Caco-2 (cell line): ENCODE measurements around the gene KRTAP5-6. TPM values are rescaled to one million over a fixed set of nuclear protein-coding genes. Genes with fewer than 3 reads are reported as not detected.
A peak's percentile ranks its signal among the peaks of the same experiment; 100 is the strongest.
"Not testable (repeated sequence)": the region's sequence is repeated elsewhere in the genome, so short reads cannot be mapped to it uniquely, and the experiment has no call there.

Experiments
- BruUV-seq: library from RNA; stranded (reverse); fragments of 400-500 nt; replicated peaks from 2 replicates; lab custom pipeline; 2021; lab: Mats Ljungman, UMichigan
- CTCF ChIA-PET: fragments of 300-600 bp; sonication (Branson Sonifier 250); formaldehyde crosslinking; loops from one replicate; lab custom pipeline; 2022; ENCODE audit warnings: antibody characterized with exemption; lab: Charles Lee
- POLR2A ChIA-PET: fragments of 300-600 bp; sonication (Branson Sonifier 250); formaldehyde crosslinking; loops from one replicate; lab custom pipeline; 2022; ENCODE audit warnings: antibody characterized with exemption; lab: Charles Lee
- DNase-seq, 2 experiments: peaks; one replicate each; pipeline versions ENCODE4 v3.0.0 to v3.0.0-alpha.2; 2020 to 2022
- H3K27me3 ChIP-seq: replicated peaks from 2 replicates; pipeline ENCODE4 v1.6.0; 2011; ENCODE audit warnings: low read length; ENCODE audit not compliant: control insufficient read depth, insufficient read depth
- H3K36me3 ChIP-seq: 2 replicates; pipeline ENCODE4 v1.5.1; 2011; ENCODE audit warnings: low read length; ENCODE audit not compliant: control insufficient read depth, insufficient read depth
- H3K4me1 ChIP-seq: fragments of 250-450 bp; sonication (Bioruptor Pico); 2 replicates; pipeline ENCODE4 v1.5.1; 2020; ENCODE audit warnings: mild to moderate bottlenecking
- H3K4me3 ChIP-seq: 2 replicates; pipeline ENCODE4 v1.5.1; 2011; ENCODE audit warnings: low read depth, mild to moderate bottlenecking, control low read depth, low read length
- H3K9me3 ChIP-seq: fragments of 250-450 bp; sonication (Bioruptor Pico); 2 replicates; pipeline ENCODE4 v1.5.1; 2020; ENCODE audit warnings: mild to moderate bottlenecking, moderate library complexity
- H3K27ac Mint-ChIP-seq: one replicate; pipeline ENCODE4 v1.8.0; 2022; ENCODE audit warnings: mixed read lengths; ENCODE audit not compliant: unreplicated experiment
- H3K27me3 Mint-ChIP-seq: one replicate; pipeline ENCODE4 v1.8.0; 2022; ENCODE audit warnings: mixed read lengths; ENCODE audit not compliant: insufficient read depth, unreplicated experiment
- H3K36me3 Mint-ChIP-seq: one replicate; pipeline ENCODE4 v1.8.0; 2022; ENCODE audit warnings: mild to moderate bottlenecking, mixed read lengths; ENCODE audit not compliant: insufficient read depth, unreplicated experiment
- H3K4me1 Mint-ChIP-seq: one replicate; pipeline ENCODE4 v1.8.0; 2022; ENCODE audit warnings: low read depth, mixed read lengths; ENCODE audit not compliant: unreplicated experiment
- H3K4me3 Mint-ChIP-seq: one replicate; pipeline ENCODE4 v1.8.0; 2022; ENCODE audit warnings: mild to moderate bottlenecking, moderate library complexity, mixed read lengths; ENCODE audit not compliant: unreplicated experiment
- H3K9me3 Mint-ChIP-seq: one replicate; pipeline ENCODE4 v1.8.0; 2022; ENCODE audit warnings: mixed read lengths; ENCODE audit not compliant: unreplicated experiment
- CTCF ChIP-seq, 2 experiments: fragments of 200-600 bp in 1 of 2; IDR thresholded peaks; 1 replicate in 1 of 2; 2 replicates in 1 of 2; pipeline versions ENCODE4 v1.5.1 to v1.8.0; 2011 to 2022; ENCODE audit warnings: antibody characterized with exemption in 1 of 2, control low read depth in 1 of 2, inconsistent platforms in 1 of 2, low read depth in 1 of 2, low read length in 1 of 2, mild to moderate bottlenecking in 1 of 2, moderate library complexity in 1 of 2; ENCODE audit not compliant: insufficient read depth in 1 of 2, severe bottlenecking in 1 of 2, unreplicated experiment in 1 of 2
- intact Hi-C: fragments of 100-400 bp; cut with micrococcal nuclease; formaldehyde crosslinking; loops from one replicate; pipeline ENCODE4 v1.10.0; 2022; ENCODE audit not compliant: unreplicated experiment
- total RNA-seq: library from RNA; stranded (reverse); gene quantifications from 2 replicates; pipeline ENCODE4 v1.2.3, GENCODE V29; 2022

KRTAP5-6 gene
- total RNA-seq, 1 experiment from 2014 or later, result not detected

GRCh38 chr11:1662699-1663283 is 34.2 kb upstream of the KRTAP5-6 start:
- H3K27ac Mint-ChIP-seq, POLR2A ChIA-PET, H3K36me3 Mint-ChIP-seq, intact Hi-C loops, H3K36me3 ChIP-seq, BruUV-seq, H3K9me3 Mint-ChIP-seq, H3K4me3 Mint-ChIP-seq, CTCF ChIA-PET, H3K4me3 ChIP-seq, H3K9me3 ChIP-seq, H3K27me3 ChIP-seq, H3K27me3 Mint-ChIP-seq: not testable (repeated sequence)
- peaks cover 31% of the 10 kb centered on the region for H3K4me1 Mint-ChIP-seq
- H3K4me1 ChIP-seq, result peaks cover 11% of the 10 kb centered on the region; the same call in 1 of the 2 replicates
- peak in 1 of 2 experiments; percentile 5 for DNase-seq

- Mint-ChIP-seq H3K27ac (no peak overlapping the region), H3K4me1 (peaks cover 16% of the 10 kb centered on the region), H3K27me3 (no peaks in the 10 kb centered on the region), H3K4me3 (no peak overlapping the region), H3K9me3 (no peaks in the 10 kb centered on the region), H3K36me3 (no peaks in the 10 kb centered on the region)
- POLR2A ChIA-PET, result no interaction called here
- no TSS peak for BruUV-seq
- Histone ChIP-seq H3K9me3 (no peaks in the 10 kb centered on the region), H3K4me1 (peaks cover 3% of the 10 kb centered on the region; the same call in 1 of the 2 replicates), H3K4me3 (no peak overlapping the region), H3K27me3 (no peaks in the 10 kb centered on the region), H3K36me3 (no peaks in the 10 kb centered on the region)
- intact Hi-C loops, result no loop called here
- CTCF ChIA-PET, result no interaction called here
- no peak for TF ChIP-seq CTCF (IDR thresholded peaks at IDR 0.05; ENCODE audit: insufficient read depth in 1 of 2, low read depth in 1 of 2, low read length in 1 of 2, severe bottlenecking in 1 of 2, unreplicated experiment in 1 of 2)
- DNase-seq, result peak in 1 of 2 experiments; percentile 16
Measured at GRCh38 chr11:1665313-1665712, 31.7 kb upstream of the KRTAP5-6 start.

GRCh38 chr11:1667121-1667850 is 29.7 kb upstream of the KRTAP5-6 start:
- no peak overlapping the region for H3K27ac Mint-ChIP-seq
- Histone ChIP-seq H3K36me3 (no peaks in the 10 kb centered on the region), H3K9me3 (no peaks in the 10 kb centered on the region), H3K4me1 (no peaks in the 10 kb centered on the region), H3K27me3 (no peaks in the 10 kb centered on the region), H3K4me3 (no peak overlapping the region)
- ChIA-PET CTCF (no interaction called here), POLR2A (no interaction called here)
- no peaks in the 10 kb centered on the region for H3K9me3 Mint-ChIP-seq
- no peaks in the 10 kb centered on the region for H3K36me3 Mint-ChIP-seq
- H3K4me3 Mint-ChIP-seq, result no peak overlapping the region
- peak in 1 of 2 experiments; percentile 25 for DNase-seq
- intact Hi-C loops, result no loop called here
- BruUV-seq, result no TSS peak
- H3K4me1 Mint-ChIP-seq, result peaks cover 8% of the 10 kb centered on the region
- H3K27me3 Mint-ChIP-seq, result no peaks in the 10 kb centered on the region
- no peak for TF ChIP-seq CTCF (IDR thresholded peaks at IDR 0.05; ENCODE audit: insufficient read depth in 1 of 2, low read depth in 1 of 2, low read length in 1 of 2, severe bottlenecking in 1 of 2, unreplicated experiment in 1 of 2)
